22Rv1 (cell line): ENCODE data around the gene DNER.

Experiments
- H3K27ac ChIP-seq: fragments of 450-650 bp; 2 replicates; pipeline ENCODE4 v1.5.1; 2017
- ZFX ChIP-seq: fragments of 450-650 bp; IDR thresholded peaks from 2 replicates; pipeline ENCODE4 v1.6.1; 2017; ENCODE audit warnings: antibody characterized with exemption, borderline replicate concordance
- TF ChIP-seq, protein P1 (sequence below): fragments of 450-650 bp; IDR thresholded peaks from 2 replicates; pipeline ENCODE4 v1.5.1; 2017; ENCODE audit warnings: mild to moderate bottlenecking

The DNER gene

DNA sequence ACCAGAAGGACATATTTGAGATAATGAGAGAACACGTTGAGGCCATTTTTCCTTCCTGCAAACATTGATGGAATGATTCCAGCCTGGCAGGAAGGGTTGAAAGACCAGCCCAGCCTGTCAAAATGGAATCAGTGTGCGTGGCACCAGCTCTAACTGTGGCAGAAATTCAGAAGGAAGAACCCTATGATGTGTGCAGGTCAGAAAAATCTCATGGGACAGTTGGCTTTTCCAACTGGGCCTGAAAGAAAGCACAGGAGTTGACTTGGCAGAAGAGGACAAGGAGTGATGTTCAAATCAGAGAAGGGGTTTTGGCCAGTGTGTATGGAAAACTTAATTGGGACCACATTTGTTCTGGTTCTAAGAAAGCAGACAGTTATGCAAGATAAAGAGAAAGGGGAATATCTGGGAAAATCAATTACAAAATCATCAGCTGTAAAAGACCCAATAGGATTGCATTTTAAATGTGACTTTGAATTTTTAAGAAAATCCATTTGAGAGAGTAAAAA lies 250.5 kb downstream of the DNER start:
- TF ChIP-seq, protein P1, sequence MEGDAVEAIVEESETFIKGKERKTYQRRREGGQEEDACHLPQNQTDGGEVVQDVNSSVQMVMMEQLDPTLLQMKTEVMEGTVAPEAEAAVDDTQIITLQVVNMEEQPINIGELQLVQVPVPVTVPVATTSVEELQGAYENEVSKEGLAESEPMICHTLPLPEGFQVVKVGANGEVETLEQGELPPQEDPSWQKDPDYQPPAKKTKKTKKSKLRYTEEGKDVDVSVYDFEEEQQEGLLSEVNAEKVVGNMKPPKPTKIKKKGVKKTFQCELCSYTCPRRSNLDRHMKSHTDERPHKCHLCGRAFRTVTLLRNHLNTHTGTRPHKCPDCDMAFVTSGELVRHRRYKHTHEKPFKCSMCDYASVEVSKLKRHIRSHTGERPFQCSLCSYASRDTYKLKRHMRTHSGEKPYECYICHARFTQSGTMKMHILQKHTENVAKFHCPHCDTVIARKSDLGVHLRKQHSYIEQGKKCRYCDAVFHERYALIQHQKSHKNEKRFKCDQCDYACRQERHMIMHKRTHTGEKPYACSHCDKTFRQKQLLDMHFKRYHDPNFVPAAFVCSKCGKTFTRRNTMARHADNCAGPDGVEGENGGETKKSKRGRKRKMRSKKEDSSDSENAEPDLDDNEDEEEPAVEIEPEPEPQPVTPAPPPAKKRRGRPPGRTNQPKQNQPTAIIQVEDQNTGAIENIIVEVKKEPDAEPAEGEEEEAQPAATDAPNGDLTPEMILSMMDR = no peak
- no peak for TF ChIP-seq ZFX
- no peak overlapping the region for H3K27ac ChIP-seq

DNA sequence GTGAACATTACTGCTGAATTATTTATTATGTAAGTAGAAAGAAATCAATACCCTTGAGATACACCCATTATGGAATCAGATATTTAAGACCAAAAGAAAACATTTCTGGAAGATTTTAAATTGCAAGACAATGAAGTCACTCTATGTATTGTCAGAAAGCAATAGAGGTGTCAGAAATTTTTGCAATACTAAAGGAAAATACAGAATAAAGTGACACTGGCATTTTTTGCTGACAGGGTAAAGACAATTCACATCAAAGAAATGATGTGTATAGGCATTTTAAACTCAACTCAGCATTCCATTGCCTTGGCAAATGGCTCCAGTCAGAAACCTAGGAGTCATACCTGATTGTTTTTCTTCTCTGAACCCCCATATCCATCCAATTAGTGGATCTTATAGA lies 252.2 kb downstream of the DNER start:
- TF ChIP-seq, protein P1 = no peak
- no peak for TF ChIP-seq ZFX
- H3K27ac ChIP-seq = no peak overlapping the region

DNA sequence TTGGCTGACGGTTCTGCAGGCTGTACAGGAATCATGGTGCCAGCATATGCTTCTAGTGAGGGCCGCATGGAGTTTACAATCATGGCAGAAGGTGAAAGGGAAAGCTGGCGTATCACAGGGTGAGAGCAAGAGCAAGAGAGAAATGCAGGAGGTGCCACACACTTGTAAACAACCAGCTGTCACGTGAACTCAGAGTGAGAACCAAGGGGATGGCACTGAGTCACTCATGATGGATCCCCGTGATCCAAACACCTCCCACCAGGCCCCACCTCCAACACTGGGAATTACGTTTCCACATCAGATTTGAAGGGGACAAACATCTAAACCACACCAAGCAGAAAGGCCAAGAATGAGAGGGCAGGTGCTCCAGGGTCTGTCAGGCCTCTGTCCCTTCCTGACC lies 258.3 kb downstream of the DNER start:
- no peak overlapping the region for H3K27ac ChIP-seq
- TF ChIP-seq, protein P1 = no peak
- no peak for TF ChIP-seq ZFX

DNA sequence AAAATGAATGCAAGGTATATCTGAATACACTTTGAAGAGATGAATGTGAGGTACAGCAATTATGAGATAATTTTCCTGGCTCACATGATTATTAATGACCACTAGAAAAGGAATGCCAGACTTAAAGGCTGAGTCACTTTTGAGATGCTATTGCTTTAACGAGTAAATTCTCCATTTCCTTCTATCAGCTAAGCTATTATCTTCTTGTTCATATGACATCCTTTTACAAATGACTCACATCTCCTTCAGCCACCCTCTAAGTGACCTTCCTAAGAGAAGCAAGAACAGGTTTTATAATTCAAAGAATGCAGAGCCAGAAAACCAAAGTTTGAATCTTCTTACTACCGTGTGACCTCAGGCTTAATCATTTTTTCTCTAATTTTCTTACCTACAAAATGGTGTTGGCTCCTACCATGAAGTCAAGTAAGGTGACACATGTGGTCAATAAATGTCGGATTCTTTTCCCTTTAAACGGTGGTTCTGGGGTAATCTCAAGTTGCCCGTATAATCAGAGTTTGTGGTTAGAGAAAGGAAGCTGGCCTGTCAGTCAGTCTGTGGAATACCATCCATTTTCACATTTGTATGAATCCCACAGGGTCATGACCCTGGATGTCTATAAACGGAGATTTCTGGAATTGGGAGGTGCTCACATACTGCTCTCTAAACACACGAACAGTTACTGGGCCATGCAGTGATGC lies 259.3 kb downstream of the DNER start:
- TF ChIP-seq ZFX = no peak
- TF ChIP-seq, protein P1 = no peak
- H3K27ac ChIP-seq = no peak overlapping the region

DNA sequence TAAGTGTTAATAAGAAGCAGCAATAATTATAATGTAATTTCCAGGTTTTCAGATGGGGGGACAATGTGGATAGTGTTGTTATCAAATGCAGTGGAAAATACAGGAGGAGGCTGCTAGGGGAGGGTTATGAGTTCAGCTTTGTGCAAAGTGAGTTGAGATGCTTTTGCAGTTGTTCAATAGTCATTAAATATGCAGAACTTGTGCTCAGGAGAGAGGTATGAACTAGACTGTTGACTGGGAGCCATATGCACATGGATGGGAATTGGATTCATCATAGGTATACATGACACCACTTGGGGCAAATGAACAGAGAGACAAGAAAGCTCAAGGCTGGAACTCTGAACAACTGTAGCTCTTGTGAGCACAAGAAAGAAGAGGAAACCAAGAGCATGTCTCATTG lies 261.1 kb downstream of the DNER start:
- no peak overlapping the region for H3K27ac ChIP-seq
- TF ChIP-seq, protein P1 = no peak
- no peak for TF ChIP-seq ZFX

DNA sequence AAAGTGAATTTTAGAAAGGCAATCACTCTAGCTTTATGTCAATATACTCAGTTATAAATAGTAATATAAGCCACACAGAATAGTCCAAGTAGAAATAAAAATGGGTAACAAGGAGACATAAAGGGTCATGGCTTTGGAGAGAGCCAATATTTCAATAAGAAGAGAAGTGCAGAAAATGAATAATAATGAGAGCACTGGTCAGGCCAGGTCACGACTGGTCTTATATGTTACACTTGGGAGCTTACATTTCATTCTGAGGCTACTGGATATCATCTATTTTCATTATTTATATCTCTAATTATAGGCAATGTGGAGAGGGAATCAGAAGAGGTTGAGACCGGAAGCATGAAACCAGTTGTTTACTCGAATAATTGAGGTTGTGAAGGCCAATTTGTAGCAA lies 262.5 kb downstream of the DNER start:
- TF ChIP-seq ZFX = no peak
- TF ChIP-seq, protein P1 = no peak

DNA sequence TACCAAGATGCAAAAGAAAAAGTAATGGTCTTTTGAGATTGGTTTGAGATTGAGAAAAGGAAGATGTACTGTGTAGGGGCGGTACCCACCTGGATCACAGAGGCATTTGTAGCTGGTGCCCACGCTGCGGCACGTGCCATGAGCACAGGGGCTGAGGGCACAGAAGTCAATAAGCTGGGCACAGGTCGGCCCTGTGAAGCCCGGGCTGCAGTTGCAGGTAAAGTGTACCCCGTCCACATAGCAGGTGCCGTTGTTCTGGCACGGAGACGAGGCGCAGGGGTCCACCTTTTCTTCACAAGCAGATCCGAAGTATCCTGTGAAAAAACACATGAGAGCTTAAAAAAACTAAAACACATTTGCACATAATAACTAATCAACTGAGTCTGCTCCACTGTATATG lies 267.1 kb downstream of the DNER start:
- TF ChIP-seq, protein P1 = no peak
- no peak for TF ChIP-seq ZFX
- no peak overlapping the region for H3K27ac ChIP-seq

More for the DNA sequence above, 262.5 kb downstream of the DNER start:
- no peak overlapping the region for H3K27ac ChIP-seq
